CD14-positive monocyte (primary cell): Measurements from ENCODE around the gene SPTAN1. TPM values are rescaled to one million over a fixed set of nuclear protein-coding genes. Genes with fewer than 3 reads are reported as not detected.

Source experiments
- DNase-seq, 3 donors: peaks; one replicate each; pipeline ENCODE4 v3.0.0-alpha.2; 2011 to 2022
- H2AFZ ChIP-seq: 2 replicates; pipeline ENCODE4 v1.6.0; 2012; ENCODE audit warnings: mild to moderate bottlenecking, low read depth, low read length, inconsistent platforms; ENCODE audit not compliant: insufficient read depth, poor library complexity, severe bottlenecking
- H3K27ac ChIP-seq, 2 donors: 1 replicate in 1 of 2; 2 replicates in 1 of 2; pipeline ENCODE4 v1.5.1; 2012 to 2013; ENCODE audit warnings: low read length in 2 of 2, control low read depth in 1 of 2, inconsistent platforms in 1 of 2, low read depth in 1 of 2, mild to moderate bottlenecking in 1 of 2
- H3K27me3 ChIP-seq, 2 donors: one replicate each; pipeline versions ENCODE4 v1.6.0 to v1.6.1; 2011 to 2013; ENCODE audit warnings: low read length in 2 of 2; ENCODE audit not compliant: control insufficient read depth in 2 of 2, insufficient read depth in 2 of 2
- H3K36me3 ChIP-seq, 2 donors: replicated peaks in 1 of 2; 1 replicate in 1 of 2; 2 replicates in 1 of 2; pipeline versions ENCODE4 v1.5.1 to v1.6.1; 2012 to 2013; ENCODE audit warnings: low read length in 2 of 2, control low read depth in 1 of 2, inconsistent platforms in 1 of 2, mild to moderate bottlenecking in 1 of 2; ENCODE audit not compliant: insufficient read depth in 2 of 2, control insufficient read depth in 1 of 2
- H3K4me1 ChIP-seq, 2 donors: 1 replicate in 1 of 2; 2 replicates in 1 of 2; pipeline versions ENCODE4 v1.5.1 to v1.6.1; 2012 to 2013; ENCODE audit warnings: low read length in 2 of 2, control low read depth in 1 of 2, inconsistent platforms in 1 of 2, mild to moderate bottlenecking in 1 of 2, moderate library complexity in 1 of 2; ENCODE audit not compliant: insufficient read depth in 2 of 2, control insufficient read depth in 1 of 2
- H3K4me2 ChIP-seq: replicated peaks from 2 replicates; pipeline ENCODE3; 2012; ENCODE audit warnings: low read length, moderate library complexity, mild to moderate bottlenecking; ENCODE audit not compliant: poor library complexity, severe bottlenecking; ENCODE audit errors: extremely low read depth
- H3K4me3 ChIP-seq, 3 experiments: fragments of 200-600 bp in 1 of 3; sonication (generic) in 1 of 3; replicated peaks in 1 of 3; 1 replicate in 2 of 3; 2 replicates in 1 of 3; pipeline ENCODE4 v1.5.1; 2011 to 2013; ENCODE audit warnings: low read length in 3 of 3, mild to moderate bottlenecking in 3 of 3, control low read depth in 2 of 3, low read depth in 2 of 3, inconsistent platforms in 1 of 3, moderate library complexity in 1 of 3
- H3K79me2 ChIP-seq: 2 replicates; pipeline ENCODE4 v1.6.0; 2012; ENCODE audit warnings: mild to moderate bottlenecking, control low read depth, inconsistent platforms, low read length, moderate library complexity; ENCODE audit not compliant: insufficient read depth
- H3K9ac ChIP-seq: 2 replicates; pipeline ENCODE4 v1.6.0; 2017; ENCODE audit warnings: low read length, mild to moderate bottlenecking; ENCODE audit not compliant: insufficient read depth, poor library complexity, severe bottlenecking
- H3K9me3 ChIP-seq, 2 donors: replicated peaks in 1 of 2; 1 replicate in 1 of 2; 2 replicates in 1 of 2; pipeline versions ENCODE4 v1.5.1 to v1.6.1; 2012 to 2013; ENCODE audit warnings: low read length in 2 of 2, control low read depth in 1 of 2; ENCODE audit not compliant: control insufficient read depth in 1 of 2, insufficient read depth in 1 of 2
- H4K20me1 ChIP-seq: 2 replicates; pipeline ENCODE4 v1.6.0; 2012; ENCODE audit warnings: mild to moderate bottlenecking, low read length, control low read depth, moderate library complexity; ENCODE audit not compliant: insufficient read depth
- H3K27ac Mint-ChIP-seq, 7 donors: one replicate each; pipeline ENCODE4 v1.8.0; 2020; ENCODE audit warnings: mild to moderate bottlenecking in 7 of 7, mixed read lengths in 7 of 7, moderate library complexity in 6 of 7, inconsistent platforms in 2 of 7
- H3K27me3 Mint-ChIP-seq, 3 donors: one replicate each; pipeline ENCODE4 v1.8.0; 2021 to 2022; ENCODE audit warnings: low read depth in 3 of 3, mild to moderate bottlenecking in 3 of 3, mixed read lengths in 3 of 3, moderate library complexity in 3 of 3, inconsistent platforms in 1 of 3
- H3K36me3 Mint-ChIP-seq, 2 donors: one replicate each; pipeline ENCODE4 v1.8.0; 2020; ENCODE audit warnings: mixed read lengths in 2 of 2, inconsistent platforms in 1 of 2, mild to moderate bottlenecking in 1 of 2
- H3K4me1 Mint-ChIP-seq: one replicate; pipeline ENCODE4 v1.8.0; 2020; ENCODE audit warnings: mild to moderate bottlenecking, mixed read lengths
- H3K4me3 Mint-ChIP-seq, 2 donors: one replicate each; pipeline ENCODE4 v1.8.0; 2020; ENCODE audit warnings: mild to moderate bottlenecking in 2 of 2, mixed read lengths in 2 of 2, moderate library complexity in 1 of 2
- H3K9me3 Mint-ChIP-seq, 7 donors: one replicate each; pipeline ENCODE4 v1.8.0; 2020 to 2022; ENCODE audit warnings: mixed read lengths in 7 of 7, mild to moderate bottlenecking in 6 of 7, moderate library complexity in 6 of 7, inconsistent platforms in 2 of 7
- WGBS: methylation state at CpG from one replicate; pipeline ENCODE4 v1.1.5; 2013; ENCODE audit warnings: missing lambda C conversion rate; ENCODE audit not compliant: insufficient coverage; 5-methylcytosine and 5-hydroxymethylcytosine counted together
- intact Hi-C, 2 donors: fragments of 100-400 bp; cut with micrococcal nuclease; formaldehyde crosslinking; loops; one replicate each; pipeline versions ENCODE4 v1.15.0 to v1.15.1; 2023
- polyA plus RNA-seq, 3 donors: library from polyadenylated mRNA; depleted of rRNA in 1 of 3; unstranded in 2 of 3; stranded (reverse) in 1 of 3; fragments of 300-500 nt in 2 of 3; fragments of >200 nt in 1 of 3; fragmentation: Illumina TruSeq in 2 of 3; gene quantifications; 1 replicate in 2 of 3; 2 replicates in 1 of 3; pipeline ENCODE4 v1.2.3, GENCODE V29; 2012 to 2021
- TF ChIP-seq, protein P1 (sequence below): fragments of 200-600 bp; IDR thresholded peaks from one replicate; pipeline ENCODE4 v1.8.0; 2022; ENCODE audit warnings: antibody characterized with exemption, mild to moderate bottlenecking

Gene SPTAN1
- polyA plus RNA-seq, 3 donors = 6.2 to 40.8 (median 8.5) TPM

DNA sequence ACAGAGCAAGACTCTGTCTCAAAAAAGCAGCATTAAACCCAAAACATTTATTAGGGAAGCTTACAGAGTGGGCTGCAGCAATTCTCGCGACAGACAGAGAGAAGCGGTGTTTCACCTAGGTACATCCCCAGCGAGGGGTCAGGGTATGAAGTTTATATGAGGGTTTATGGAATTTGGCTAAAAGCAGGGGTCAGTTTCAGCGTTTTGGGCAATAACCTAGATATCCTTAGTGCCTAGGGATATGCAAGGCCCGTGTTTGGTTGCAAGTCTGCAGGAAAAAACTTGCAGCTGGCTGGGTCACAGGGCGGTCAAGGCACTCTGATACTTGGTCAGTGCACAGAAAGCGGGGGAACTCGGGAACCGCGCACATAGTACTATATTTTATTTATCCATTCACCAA, 48.5 kb upstream of the SPTAN1 start:
- Histone ChIP-seq H3K27me3 (no peaks in the 10 kb centered on the region), H3K79me2 (peaks cover 37% of the 10 kb centered on the region), H3K4me1 (peaks cover 17 to 20% of the 10 kb centered on the region in 2 donors), H3K9ac (peak overlapping the region; percentile 93), H3K9me3 (no peaks in the 10 kb centered on the region), H3K4me3 (peak overlapping the region; percentile 81 to 99 (median 94)), H3K4me2 (peak overlapping the region; percentile 74), H3K36me3 (peaks cover 30 to 36% of the 10 kb centered on the region in 2 donors), H2AFZ (peak overlapping the region; percentile 90), H4K20me1 (peaks cover 16% of the 10 kb centered on the region), H3K27ac (no peak overlapping the region)
- Mint-ChIP-seq H3K27me3 (peaks cover 0 to 1% (median 0%) of the 10 kb centered on the region in 3 donors), H3K4me1 (peaks cover 16% of the 10 kb centered on the region), H3K27ac (peak overlapping the region in 1 of 7 donors; percentile 68), H3K36me3 (peaks cover 28 to 40% of the 10 kb centered on the region in 2 donors), H3K9me3 (peaks cover 0 to 5% (median 0%) of the 10 kb centered on the region in 7 donors), H3K4me3 (peak overlapping the region; percentile 68 to 100)
- 47% methylated on average over 7 of the region's 11 CpGs for WGBS
- DNase-seq = no peak
- TF ChIP-seq, protein P1, sequence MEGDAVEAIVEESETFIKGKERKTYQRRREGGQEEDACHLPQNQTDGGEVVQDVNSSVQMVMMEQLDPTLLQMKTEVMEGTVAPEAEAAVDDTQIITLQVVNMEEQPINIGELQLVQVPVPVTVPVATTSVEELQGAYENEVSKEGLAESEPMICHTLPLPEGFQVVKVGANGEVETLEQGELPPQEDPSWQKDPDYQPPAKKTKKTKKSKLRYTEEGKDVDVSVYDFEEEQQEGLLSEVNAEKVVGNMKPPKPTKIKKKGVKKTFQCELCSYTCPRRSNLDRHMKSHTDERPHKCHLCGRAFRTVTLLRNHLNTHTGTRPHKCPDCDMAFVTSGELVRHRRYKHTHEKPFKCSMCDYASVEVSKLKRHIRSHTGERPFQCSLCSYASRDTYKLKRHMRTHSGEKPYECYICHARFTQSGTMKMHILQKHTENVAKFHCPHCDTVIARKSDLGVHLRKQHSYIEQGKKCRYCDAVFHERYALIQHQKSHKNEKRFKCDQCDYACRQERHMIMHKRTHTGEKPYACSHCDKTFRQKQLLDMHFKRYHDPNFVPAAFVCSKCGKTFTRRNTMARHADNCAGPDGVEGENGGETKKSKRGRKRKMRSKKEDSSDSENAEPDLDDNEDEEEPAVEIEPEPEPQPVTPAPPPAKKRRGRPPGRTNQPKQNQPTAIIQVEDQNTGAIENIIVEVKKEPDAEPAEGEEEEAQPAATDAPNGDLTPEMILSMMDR = no peak
- intact Hi-C loops = loop anchor here in 1 of 2 donors (1.0 kb wide), 1 partner anchor 48 kb away; the partner anchor contains the start of gene ODF2

DNA sequence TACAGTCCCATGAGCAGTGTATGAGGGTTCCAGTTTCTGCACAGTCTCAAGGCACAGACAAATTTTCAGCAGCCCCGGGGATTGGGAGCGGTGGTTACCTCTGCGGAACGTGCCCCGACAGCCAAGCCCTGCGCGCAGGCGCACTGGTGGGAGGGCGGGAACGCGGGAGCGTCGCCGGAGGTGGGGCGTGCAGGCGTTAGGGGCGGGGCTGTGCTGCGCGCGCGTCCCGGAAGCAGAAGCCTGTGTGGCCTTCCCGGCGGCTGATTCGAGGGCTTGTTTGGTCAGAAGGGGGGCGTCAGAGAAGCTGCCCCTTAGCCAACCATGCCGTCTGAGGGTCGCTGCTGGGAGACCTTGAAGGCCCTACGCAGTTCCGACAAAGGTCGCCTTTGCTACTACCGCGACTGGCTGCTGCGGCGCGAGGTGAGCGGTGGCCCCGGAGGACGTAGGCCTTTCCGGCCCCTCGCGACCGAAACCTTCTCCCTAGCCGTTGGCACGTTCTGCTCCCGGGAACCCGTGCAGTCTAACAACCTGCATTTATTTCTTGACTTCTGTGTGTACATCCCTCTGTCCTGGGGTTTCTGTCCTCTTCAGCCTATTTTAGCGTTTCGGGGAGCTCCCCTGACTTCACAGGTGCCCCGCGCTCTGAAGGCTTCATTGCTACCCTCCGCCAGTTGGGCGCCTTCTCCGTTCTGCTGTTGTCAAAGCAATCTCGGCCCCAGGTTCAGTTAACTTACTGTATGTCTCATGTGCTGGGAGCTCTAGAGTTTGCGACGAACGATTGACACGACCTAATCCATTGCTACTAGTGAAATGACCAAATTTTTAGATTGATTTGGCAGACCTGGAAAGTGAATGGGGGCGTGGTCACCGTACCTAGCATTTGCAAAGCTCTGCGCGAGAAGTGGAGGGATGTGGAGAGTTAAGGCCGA, 47.6 kb upstream of the SPTAN1 start, which contains the start of gene GLE1:
Gene GLE1 (plus strand): TSS at position 235 of the 929 bp plus-strand sequence. CDS start 87 bp downstream, at position 322.
- peak within 1 kb of the TSS; percentile 98 to 100 for H3K4me3 Mint-ChIP-seq
- H3K4me3 ChIP-seq = peak within 1 kb of the TSS; percentile 81 to 99 (median 94)
- intact Hi-C loops = loop anchor here in 1 of 2 donors (1.0 to 5.0 kb wide), 2 partner anchors 48 kb away; partner anchors contain the start of genes ODF2 and SPTAN1
- H3K9me3 Mint-ChIP-seq = peaks cover 0 to 3% (median 0%) of the 10 kb centered on the region in 7 donors
- H3K9me3 ChIP-seq = no peaks in the 10 kb centered on the region
- H3K4me2 ChIP-seq = peak within 1 kb of the TSS; percentile 74
- TF ChIP-seq, protein P1 = no peak
- peak within 1 kb of the TSS; percentile 90 for H2AFZ ChIP-seq
- H3K4me1 Mint-ChIP-seq = peaks cover 16% of the 10 kb centered on the region
- peak within 1 kb of the TSS; percentile 93 for H3K9ac ChIP-seq
- H3K27ac ChIP-seq = peak within 1 kb of the TSS; percentile 66 to 93
- H3K27ac Mint-ChIP-seq = peak within 1 kb of the TSS; percentile 92 to 98 (median 97)
- no peaks in the 10 kb centered on the region for H3K27me3 ChIP-seq
- 0% methylated on average over 59 of the region's 64 CpGs for whole genome bisulfite sequencing
- H3K27me3 Mint-ChIP-seq = peaks cover 0 to 1% (median 0%) of the 10 kb centered on the region in 3 donors
- H3K79me2 ChIP-seq = peaks cover 42% of the 10 kb centered on the region
- H3K4me1 ChIP-seq = peaks cover 17 to 20% of the 10 kb centered on the region in 2 donors
- peaks cover 30 to 36% of the 10 kb centered on the region in 2 donors for H3K36me3 ChIP-seq
- H4K20me1 ChIP-seq = peaks cover 21% of the 10 kb centered on the region
- peaks cover 26 to 40% of the 10 kb centered on the region in 2 donors for H3K36me3 Mint-ChIP-seq
- DNase-seq = peak; percentile 89
